Ectodermal cell (in vitro differentiated cells): ENCODE data around the gene TBXT. TPM values are rescaled to one million over a fixed set of nuclear protein-coding genes. Genes with fewer than 3 reads are reported as not detected.
A peak's percentile ranks its signal among the peaks of the same experiment; 100 is the strongest.

Experiments
- H3K27ac ChIP-seq: 2 replicates; pipeline ENCODE4 v1.7.0; 2013; ENCODE audit warnings: mild to moderate bottlenecking, low read depth, low read length; ENCODE audit not compliant: insufficient read depth, poor library complexity, severe bottlenecking
- H3K27me3 ChIP-seq: 2 replicates; pipeline ENCODE4 v1.7.0; 2013; ENCODE audit warnings: mild to moderate bottlenecking, low read length; ENCODE audit not compliant: insufficient read depth, control insufficient read depth, poor library complexity, severe bottlenecking
- H3K36me3 ChIP-seq: one replicate; pipeline ENCODE4 v1.7.0; 2013; ENCODE audit warnings: low read length; ENCODE audit not compliant: control insufficient read depth, insufficient read depth
- H3K4me1 ChIP-seq: one replicate; pipeline ENCODE4 v1.7.0; 2013; ENCODE audit warnings: low read length; ENCODE audit not compliant: control insufficient read depth, insufficient read depth
- H3K4me3 ChIP-seq: 2 replicates; pipeline ENCODE4 v1.7.0; 2013; ENCODE audit warnings: low read depth, low read length, control low read depth; ENCODE audit not compliant: insufficient read depth
- H3K9me3 ChIP-seq: 2 replicates; pipeline ENCODE4 v1.7.0; 2013; ENCODE audit warnings: mild to moderate bottlenecking, low read length, moderate library complexity; ENCODE audit not compliant: control insufficient read depth
- WGBS, 2 experiments: methylation state at CpG; one replicate each; pipeline ENCODE4 v1.1.7; 2013; ENCODE audit warnings: missing lambda C conversion rate in 2 of 2; 5-methylcytosine and 5-hydroxymethylcytosine counted together
- polyA plus RNA-seq, 4 experiments: library from polyadenylated mRNA; stranded (reverse); fragments of 50-300 nt; gene quantifications; one replicate each; pipeline ENCODE4 v1.2.3, GENCODE V29; 2013

Gene TBXT, protein sequence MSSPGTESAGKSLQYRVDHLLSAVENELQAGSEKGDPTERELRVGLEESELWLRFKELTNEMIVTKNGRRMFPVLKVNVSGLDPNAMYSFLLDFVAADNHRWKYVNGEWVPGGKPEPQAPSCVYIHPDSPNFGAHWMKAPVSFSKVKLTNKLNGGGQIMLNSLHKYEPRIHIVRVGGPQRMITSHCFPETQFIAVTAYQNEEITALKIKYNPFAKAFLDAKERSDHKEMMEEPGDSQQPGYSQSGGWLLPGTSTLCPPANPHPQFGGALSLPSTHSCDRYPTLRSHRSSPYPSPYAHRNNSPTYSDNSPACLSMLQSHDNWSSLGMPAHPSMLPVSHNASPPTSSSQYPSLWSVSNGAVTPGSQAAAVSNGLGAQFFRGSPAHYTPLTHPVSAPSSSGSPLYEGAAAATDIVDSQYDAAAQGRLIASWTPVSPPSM
- not detected for polyA plus RNA-seq (2013, experiment 1 of 4)
- polyA plus RNA-seq (2013, experiment 2 of 4), result 0.14 TPM
- polyA plus RNA-seq (2013, experiment 3 of 4), result 0.43 TPM
- polyA plus RNA-seq (2013, experiment 4 of 4), result not detected

DNA sequence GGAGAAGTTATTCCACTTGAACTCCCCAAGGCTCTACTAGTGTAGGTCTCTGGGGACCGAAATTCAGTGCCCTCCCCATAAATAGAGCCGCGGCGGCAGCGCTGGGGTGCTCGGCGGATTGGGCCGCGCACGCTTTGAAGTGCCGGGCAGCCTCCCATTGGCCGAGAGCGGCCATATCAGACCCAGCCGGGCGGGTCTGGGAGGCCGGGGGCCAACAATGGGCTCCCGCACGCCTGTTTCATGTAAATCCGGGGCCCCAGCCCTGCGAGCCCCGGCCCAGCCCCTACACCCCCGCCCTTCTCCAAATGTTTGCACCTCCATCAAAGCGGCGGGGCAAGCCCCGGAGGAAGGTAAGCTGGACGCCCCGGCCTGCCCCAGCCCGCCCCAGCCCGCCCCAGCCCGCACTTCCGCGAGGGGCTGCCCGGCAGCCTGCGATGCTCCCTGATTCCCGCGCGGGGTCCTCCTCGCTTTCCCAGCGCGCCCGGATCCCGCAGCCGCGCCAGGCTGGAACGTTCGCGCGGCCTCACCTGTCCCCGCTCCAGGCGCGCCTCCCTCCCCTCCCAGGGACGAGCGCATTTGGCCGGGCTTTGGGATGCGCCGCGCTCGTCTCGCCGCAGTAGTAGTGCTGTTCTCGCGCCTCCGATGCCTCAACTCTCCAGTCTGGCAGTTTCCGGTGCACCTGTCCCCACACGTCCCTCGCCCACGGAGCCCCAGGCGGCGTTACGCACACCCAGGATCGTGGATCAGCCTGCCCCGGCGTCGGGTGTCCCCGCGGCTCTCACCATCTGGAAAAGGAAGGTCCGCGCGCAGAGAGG lies at the start of gene TBXT:
Gene TBXT, minus strand, starts transcription at position 51 of the 815 bp plus-strand sequence. CDS start 260 bp downstream, outside the sequence.
- 0% methylated on average over 79 of the region's 79 CpGs for WGBS, 2 experiments
- H3K27me3 ChIP-seq, result peaks cover 100% of the 10 kb centered on the region
- no peaks in the 10 kb centered on the region for H3K36me3 ChIP-seq
- H3K4me3 ChIP-seq, result peak within 1 kb of the TSS; percentile 28
- no peaks in the 10 kb centered on the region for H3K9me3 ChIP-seq
- no peak within 1 kb of the TSS for H3K27ac ChIP-seq
- peaks cover 30% of the 10 kb centered on the region for H3K4me1 ChIP-seq

DNA sequence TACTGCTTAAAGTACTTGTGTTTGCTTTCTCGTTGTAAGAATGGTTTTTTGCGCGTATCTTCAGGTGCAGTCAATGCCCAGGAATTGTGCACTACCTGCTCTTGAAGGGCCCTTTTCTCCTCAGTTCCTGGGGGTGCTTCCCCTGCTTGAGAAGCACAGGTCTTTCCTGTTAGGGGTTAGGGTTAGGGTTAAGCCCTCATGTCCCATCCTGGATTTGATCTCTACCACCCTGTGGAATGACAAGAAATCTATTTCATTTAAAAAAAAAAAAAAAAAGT lies 39.6 kb upstream of the TBXT start:
- H3K27me3 ChIP-seq, result peaks cover 30% of the 10 kb centered on the region
- H3K36me3 ChIP-seq, result no peaks in the 10 kb centered on the region
- H3K4me1 ChIP-seq, result no peaks in the 10 kb centered on the region
- no peak overlapping the region for H3K27ac ChIP-seq
- H3K4me3 ChIP-seq, result no peak overlapping the region
- 91 to 96% methylated on average over 3 of the region's 3 CpGs for WGBS, 2 experiments
- no peaks in the 10 kb centered on the region for H3K9me3 ChIP-seq

DNA sequence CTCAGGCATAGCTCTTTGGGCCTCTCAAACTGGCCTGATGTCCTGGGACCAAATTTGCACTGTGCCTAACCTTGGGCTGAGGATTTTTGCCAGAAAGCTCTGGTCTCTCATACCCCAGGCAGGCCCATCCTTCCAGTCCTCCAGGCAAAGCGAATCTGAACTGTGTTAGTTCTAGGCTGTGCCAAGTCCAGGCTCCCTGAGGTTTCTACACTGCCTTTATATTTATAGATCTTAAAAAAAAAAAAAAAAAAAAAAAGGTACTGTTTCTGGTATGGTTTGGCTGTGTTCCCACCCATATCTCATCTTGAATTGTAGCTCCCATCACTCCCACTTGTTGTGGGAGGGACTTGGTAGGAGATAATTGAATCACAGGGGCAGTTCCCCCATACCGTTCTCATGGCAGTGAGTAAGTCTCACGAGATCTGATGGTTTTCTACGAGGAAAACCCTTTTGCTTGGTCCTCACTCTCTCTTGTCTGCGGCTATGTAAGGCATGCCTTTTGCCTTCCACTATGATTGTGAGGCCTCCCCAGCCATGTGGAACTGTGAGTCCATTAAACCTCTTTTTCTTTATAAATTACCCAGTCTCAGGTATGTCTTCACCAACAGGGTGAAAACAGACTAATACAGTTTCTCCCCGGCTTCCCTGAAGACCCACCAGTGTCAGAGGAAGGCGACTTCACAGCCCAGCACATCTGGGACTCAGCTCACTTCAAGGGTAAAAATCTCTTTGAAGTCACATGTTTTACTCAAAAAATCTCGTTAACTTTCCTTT lies 39.0 kb upstream of the TBXT start:
- Histone ChIP-seq H3K36me3 (no peaks in the 10 kb centered on the region), H3K27ac (no peak overlapping the region), H3K27me3 (peaks cover 30% of the 10 kb centered on the region), H3K4me1 (no peaks in the 10 kb centered on the region), H3K9me3 (no peaks in the 10 kb centered on the region), H3K4me3 (no peak overlapping the region)
- WGBS, 2 experiments, result 89 to 90% methylated on average over 8 of the region's 8 CpGs

DNA sequence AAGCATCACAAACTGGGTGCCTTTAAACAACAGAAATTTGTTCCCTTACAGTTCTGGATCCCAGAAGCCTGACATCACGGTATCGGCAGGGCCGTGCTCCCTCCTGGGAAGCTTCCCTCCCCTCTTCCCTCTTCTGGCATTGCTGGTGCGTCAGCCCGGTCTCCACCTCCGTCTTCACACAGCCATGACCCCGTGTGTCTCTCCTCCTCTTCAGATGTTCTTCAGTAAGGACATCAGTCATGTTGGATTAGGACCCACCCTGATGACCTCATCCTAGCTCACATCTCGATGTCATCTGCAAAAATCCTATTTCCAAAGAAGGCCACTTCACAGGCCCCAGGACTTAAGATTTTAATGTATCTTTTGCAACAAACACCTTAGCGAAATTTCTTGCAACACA lies 38.4 kb upstream of the TBXT start:
- Histone ChIP-seq H3K27me3 (peaks cover 33% of the 10 kb centered on the region), H3K9me3 (no peaks in the 10 kb centered on the region), H3K4me3 (no peak overlapping the region), H3K4me1 (no peaks in the 10 kb centered on the region), H3K36me3 (no peaks in the 10 kb centered on the region), H3K27ac (no peak overlapping the region)
- WGBS, 2 experiments, result 90 to 92% methylated on average over 9 of the region's 9 CpGs

DNA sequence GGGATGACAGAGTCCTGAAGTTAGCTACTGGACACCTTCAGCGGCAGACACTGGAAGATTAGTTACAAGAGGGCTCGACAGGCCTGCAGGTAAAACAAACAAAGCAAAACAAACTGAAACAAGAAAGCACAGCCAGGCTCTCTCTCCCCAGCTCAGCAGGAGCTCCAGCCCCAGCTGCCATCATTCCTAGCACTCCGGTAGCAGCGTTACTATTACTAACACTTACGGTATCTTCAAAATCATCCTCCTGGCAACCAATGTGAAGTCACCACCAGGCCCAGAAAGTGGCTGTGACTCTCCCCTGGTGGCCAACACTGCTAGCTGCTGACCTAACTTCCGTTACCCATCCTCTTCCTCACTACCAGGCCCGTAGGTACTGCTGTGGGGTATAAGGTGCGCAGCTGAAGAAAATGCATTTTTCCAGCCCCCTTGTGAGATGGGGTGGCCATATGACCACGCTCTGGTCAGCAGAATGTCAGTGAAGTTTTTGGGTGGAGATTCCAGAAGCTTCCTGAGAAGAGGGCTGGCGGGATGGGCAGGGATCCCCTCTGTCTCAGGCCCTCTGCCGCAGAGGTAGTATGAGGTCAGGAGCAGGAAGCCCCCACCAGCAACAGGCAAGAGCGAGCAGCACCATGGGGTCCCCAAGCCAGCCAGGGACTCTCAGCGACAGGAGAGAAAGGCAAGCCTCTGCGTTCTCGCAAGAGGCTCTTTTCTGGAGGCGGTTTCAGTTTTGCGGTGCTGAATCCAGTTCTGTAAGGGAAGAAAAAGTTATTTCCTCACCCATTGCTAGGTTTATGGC lies 37.4 kb upstream of the TBXT start:
- H3K27ac ChIP-seq, result no peak overlapping the region
- H3K36me3 ChIP-seq, result no peaks in the 10 kb centered on the region
- H3K27me3 ChIP-seq, result peaks cover 39% of the 10 kb centered on the region
- 61 to 64% methylated on average over 16 to 17 of the region's 17 CpGs for WGBS, 2 experiments
- no peak overlapping the region for H3K4me3 ChIP-seq
- no peaks in the 10 kb centered on the region for H3K9me3 ChIP-seq
- H3K4me1 ChIP-seq, result no peaks in the 10 kb centered on the region

DNA sequence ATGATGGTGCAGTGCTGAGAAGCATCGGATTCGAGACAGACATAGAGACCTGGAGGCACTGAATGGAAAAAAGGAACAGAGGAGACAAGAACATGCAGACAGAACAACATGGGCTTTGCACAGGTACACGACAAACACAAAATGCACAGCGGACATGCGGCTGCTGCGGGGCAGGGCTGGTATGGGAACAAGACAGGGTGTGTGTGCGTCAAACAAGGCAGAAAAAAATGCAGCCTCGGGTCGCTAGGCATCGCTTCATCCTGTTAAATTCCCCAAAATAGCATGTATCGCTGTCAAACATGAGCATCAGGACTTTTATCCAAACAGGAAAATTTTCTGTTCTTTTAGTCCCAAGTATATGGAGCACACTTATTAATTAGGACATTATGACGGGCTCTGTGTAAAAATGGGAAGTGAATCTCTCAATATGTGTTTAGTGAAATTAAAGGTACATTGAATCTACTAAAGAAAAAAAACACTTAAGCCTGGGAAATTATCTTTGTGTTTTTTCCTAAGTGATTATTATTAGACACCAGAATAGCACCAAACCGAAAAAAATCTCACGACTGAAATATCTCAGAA lies 36.1 kb upstream of the TBXT start:
- Histone ChIP-seq H3K4me1 (no peaks in the 10 kb centered on the region), H3K4me3 (no peak overlapping the region), H3K27ac (no peak overlapping the region), H3K36me3 (no peaks in the 10 kb centered on the region), H3K27me3 (peaks cover 39% of the 10 kb centered on the region), H3K9me3 (no peaks in the 10 kb centered on the region)
- WGBS, 2 experiments, result 93 to 96% methylated on average over 12 to 13 of the region's 14 CpGs

DNA sequence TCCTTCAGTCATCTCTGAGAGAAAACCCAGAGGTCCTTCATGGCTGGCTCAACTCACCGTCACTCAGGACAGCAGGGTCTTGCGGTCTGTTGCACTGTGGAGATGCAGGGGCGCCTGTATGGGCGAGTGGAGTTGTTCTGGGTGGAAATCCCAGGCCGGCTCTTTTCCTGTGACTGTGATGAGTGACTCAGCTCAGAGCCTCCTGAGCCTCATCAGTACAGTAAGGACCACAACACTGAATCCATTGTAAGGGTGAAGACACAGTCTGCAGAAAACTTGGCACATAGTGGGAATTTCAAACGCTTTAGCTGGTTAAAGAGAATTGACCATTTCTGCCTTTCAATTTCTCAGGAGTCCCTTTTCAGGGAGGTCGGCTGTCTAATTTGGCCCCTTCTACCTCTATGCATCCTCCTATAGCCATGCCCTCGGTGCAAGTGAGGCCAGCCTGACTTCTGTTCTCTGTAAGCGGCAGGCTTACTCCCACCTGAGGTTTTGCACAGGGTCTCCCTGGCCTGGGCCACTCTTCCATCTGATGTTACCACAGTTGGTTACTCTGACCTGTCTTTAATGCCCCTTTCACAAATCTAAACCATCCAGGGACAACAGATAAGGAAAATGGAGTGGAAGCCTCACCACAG lies 35.5 kb upstream of the TBXT start:
- H3K27me3 ChIP-seq, result peaks cover 39% of the 10 kb centered on the region
- H3K9me3 ChIP-seq, result no peaks in the 10 kb centered on the region
- H3K27ac ChIP-seq, result no peak overlapping the region
- 93 to 96% methylated on average over 9 of the region's 9 CpGs for WGBS, 2 experiments
- H3K36me3 ChIP-seq, result no peaks in the 10 kb centered on the region
- no peak overlapping the region for H3K4me3 ChIP-seq
- H3K4me1 ChIP-seq, result no peaks in the 10 kb centered on the region

DNA sequence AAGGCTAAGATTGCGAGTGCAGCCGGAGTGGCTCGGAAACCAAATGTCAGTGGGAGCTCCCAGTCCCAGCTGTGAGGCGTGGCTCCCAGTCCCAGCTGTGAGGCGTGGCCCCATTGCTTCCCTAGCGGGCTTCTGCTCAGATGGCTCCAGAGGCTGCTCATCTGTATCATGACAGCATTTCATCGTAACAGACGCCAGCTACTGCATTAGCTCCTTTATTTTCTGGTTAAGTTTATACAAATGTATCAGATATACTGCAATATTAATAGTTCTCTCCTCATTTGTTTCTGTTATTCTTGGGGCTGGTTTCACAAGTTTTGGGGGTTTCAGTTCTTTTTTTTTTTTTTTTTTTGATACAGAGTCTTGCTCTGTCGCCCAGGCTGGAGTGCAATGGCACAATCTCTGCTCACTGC lies 34.7 kb upstream of the TBXT start:
- whole genome bisulfite sequencing, 2 experiments, result 88 to 89% methylated on average over 8 to 9 of the region's 9 CpGs
- peaks cover 8% of the 10 kb centered on the region for H3K4me1 ChIP-seq
- no peaks in the 10 kb centered on the region for H3K9me3 ChIP-seq
- peaks cover 39% of the 10 kb centered on the region for H3K27me3 ChIP-seq
- H3K4me3 ChIP-seq, result no peak overlapping the region
- no peak overlapping the region for H3K27ac ChIP-seq
- no peaks in the 10 kb centered on the region for H3K36me3 ChIP-seq

DNA sequence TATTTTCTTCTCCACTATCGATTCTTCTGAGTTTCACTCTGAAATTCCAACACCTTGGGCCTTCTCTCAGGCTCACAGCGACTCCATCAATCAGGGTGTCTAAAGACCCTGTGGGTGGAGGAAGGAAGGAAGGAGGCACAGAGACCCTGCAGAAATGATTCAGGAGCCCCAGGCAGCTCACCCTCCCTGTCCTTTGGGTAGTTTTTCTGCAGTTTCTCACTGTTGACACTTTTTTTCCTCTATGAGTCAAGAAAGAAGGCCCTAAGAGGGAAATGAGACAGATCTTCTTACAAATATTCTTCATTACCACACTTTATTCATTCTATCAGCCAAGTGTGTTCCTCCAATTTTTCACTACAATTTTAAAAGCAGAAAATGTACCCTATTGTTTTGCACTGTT lies 34.2 kb upstream of the TBXT start:
- H3K36me3 ChIP-seq, result no peaks in the 10 kb centered on the region
- H3K4me1 ChIP-seq, result peaks cover 12% of the 10 kb centered on the region
- 93% methylated on average over 2 of the region's 2 CpGs for WGBS, 2 experiments
- H3K9me3 ChIP-seq, result no peaks in the 10 kb centered on the region
- H3K27me3 ChIP-seq, result peaks cover 39% of the 10 kb centered on the region
- H3K4me3 ChIP-seq, result no peak overlapping the region
- no peak overlapping the region for H3K27ac ChIP-seq
